ENCODE measurements around the gene COPS4.

GRCh38 chr4:83009529-83009928, 25.5 kb upstream of the COPS4 start:
- TF ChIP-seq EZH2phosphoT487 (IDR thresholded peaks at IDR 0.05) (no peak), CTCF (IDR thresholded peaks at IDR 0.05) (no peak)

Data from neural progenitor cell (in vitro differentiated cells).